GM12873 (cell line): ENCODE measurements around the gene PLXNA4.

Experiments
- CTCF ChIP-seq: IDR thresholded peaks from 2 replicates; pipeline ENCODE4 v1.5.1; 2012; ENCODE audit warnings: low read depth, mild to moderate bottlenecking, moderate library complexity, low read length, control low read depth; ENCODE audit not compliant: insufficient read depth; ENCODE audit errors: missing control alignments

Gene PLXNA4

DNA sequence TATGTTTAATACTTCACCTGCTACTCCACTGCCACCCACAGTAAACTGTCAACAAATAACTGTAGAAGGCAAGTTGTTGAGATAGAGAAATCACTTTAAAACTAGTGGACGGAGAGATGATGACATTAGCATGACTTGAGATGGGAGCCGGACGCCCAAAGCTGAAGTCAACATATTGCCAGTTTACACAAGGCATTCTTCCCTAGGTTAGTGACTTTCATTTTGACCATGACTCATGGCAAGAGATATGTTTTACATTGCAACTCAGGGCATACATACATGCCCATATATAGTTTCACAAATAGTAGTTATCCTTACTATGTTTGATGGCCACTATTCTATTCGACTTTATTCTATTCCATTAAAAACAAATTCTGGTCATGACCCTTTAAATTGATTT, 296.6 kb downstream of the PLXNA4 start:
- TF ChIP-seq CTCF = no peak

DNA sequence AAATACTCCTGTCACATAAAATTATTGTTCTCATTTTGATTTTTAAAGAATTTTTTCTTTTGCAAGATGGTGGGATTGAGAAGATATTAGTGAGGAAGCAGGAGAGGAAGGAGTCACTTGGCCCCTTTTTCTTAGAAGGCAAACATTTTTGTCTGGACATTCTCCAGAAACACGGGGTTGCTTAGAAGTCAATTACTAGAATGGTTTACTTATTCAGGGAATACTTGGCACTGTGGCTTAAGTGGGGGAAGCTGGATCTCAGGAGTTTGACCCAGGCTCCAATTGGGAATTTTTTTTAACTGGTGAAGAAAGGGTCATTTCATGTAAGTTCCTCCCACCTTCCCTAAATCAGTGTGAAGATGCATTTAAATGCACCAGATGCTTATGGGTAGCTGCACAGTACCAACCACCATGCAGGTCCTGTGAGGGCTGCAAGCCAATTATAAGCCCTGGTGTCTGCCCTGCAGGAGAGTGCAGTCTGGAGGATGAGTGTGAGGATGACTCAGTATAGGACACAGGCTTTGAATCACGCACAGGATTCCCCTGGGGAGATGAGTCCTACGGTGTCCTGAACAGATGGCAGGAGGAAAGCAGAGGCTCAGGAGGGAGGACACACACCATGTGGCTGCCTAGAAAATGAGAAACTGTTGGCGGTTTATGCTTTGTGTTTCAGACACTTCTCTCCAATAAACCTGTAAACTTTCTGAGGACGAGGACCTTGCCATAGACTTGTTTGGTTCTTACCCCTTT, 299.1 kb downstream of the PLXNA4 start:
- TF ChIP-seq CTCF = no peak

DNA sequence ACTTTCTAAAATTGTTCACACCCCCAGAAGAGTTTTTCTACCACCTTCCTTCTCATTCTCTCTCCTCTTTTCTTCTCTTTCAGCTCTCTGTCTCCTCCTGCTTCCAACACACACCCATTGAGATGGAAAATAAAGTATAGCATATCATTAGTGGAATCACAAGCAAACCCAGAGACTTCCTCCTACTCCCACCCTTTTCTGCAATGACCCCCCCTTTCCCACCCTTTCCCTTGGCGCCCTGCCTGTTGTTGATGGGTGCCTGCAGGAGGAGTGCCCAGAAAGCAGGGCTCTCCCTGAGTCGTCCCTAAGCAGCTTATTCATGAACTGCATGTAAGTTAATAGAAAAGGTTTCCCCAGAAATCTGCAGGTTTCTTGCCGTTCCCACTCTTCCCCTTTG, 300.0 kb downstream of the PLXNA4 start:
- no peak for TF ChIP-seq CTCF

GRCh38 chr7:132275416-132276233, 300.6 kb downstream of the PLXNA4 start:
- no peak for TF ChIP-seq CTCF

DNA sequence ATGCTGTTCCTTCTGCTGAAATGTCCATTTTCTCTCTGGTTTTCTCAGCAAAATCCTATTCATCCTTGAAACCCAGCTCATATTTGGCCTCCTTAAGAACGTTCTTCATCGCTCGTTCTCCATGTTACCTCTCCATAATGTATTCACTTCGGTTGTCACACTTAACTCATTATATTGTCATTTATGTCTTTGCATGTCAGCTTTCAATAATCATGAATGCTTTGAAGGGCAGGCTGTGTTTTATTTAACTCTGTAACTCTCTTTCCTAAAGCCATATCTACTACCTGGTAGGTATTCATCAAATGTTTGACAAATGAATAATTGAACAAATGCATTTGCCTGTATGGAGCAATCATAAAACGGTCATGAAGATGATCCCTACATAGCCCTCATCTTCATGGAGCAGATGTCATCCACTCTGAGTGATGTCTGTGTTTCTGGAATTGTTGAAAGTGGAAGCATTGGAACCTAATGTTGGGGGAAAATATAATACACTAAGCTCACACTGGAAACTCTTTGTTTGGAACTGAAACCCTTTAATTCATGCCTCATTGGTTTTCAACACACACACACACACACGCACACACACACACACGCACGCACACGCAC, 303.4 kb downstream of the PLXNA4 start:
- no peak for TF ChIP-seq CTCF

DNA sequence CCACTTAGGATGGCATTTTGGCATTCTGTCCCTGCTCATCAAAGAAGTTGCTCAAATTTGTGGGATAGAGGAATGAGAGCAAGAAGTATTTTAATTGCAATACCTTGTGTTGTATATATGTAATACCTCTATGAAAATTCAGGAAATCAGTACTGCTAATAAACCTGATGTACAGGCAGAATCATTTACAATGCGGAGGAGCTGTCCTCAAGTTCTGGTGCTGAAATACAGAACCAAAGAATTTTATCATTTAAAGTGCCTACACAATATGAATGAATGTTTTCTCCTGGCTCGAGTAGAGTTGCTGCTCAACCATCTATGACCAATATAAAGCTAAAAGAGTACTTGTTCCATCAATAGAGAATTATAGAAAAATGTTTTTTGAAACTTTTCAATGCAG, 305.8 kb downstream of the PLXNA4 start:
- no peak for TF ChIP-seq CTCF

DNA sequence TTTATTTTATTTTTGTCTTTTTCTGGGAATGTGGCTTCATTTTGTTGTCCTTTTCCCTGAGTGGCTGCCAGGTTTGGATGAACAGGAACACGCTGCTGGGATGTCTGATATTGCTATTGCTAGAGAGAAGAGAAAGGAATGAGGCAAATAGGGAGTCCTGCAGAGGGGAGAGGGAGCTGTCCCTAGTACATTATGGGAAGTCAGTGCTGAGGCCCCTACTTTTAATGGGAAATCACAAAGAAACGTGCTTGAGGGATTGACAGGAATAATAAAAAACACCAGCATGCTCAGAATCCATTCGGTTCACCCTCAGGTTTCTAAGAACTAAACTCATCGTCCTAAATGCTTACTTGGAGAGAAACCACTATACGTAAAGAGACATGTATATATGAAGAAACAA, 306.6 kb downstream of the PLXNA4 start:
- TF ChIP-seq CTCF = no peak
